ENCODE data around the gene HSPB3.
"Not testable (repeated sequence)": the region's sequence is repeated elsewhere in the genome, so short reads cannot be mapped to it uniquely, and the experiment has no call there.

The HSPB3 gene

DNA sequence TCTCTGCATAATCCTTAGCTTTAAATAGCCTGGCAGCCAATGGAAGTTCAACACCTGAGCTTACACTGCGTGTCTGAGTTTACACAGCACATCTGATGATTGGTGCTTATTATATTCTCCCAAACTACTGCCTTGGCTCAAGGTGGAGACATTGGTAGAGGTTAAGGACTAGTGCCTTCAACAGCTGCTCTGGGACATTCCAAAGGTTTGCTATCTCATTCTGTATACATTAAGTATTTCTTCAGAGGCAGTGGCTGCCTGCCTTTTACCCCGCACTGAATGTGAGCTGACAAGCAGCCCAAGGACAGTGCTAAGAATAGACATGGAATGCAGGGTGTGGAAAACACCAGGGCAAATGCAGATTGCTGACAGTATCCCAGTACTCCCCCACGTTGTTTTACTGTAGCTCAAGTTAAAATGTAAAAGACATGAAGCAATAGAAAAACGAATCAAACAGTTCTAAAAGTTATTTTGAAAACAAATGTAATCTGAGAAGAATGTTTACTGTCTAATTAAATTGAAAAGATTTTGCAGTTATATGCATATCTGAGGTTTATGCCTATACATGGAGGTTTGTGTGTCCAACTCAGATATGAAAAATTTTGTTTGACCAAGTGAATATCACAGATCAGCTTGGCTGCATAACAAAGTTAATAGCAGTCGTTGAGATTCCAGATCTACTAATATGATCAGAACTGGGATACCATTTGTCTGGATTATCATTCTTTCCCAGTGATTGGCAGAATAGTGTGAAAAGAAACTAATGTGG lies 1.8 kb downstream of the HSPB3 start:
- no peak for DNase-seq

- no peak for DNase-seq
Observed at GRCh38 chr5:54458221-54458620, 2.7 kb downstream of the HSPB3 start.

- DNase-seq = no peak
Observed at GRCh38 chr5:54460181-54460919, 4.9 kb downstream of the HSPB3 start.

GRCh38 chr5:54462281-54462680 lies 6.8 kb downstream of the HSPB3 start:
- DNase-seq = no peak

- DNase-seq = no peak
Observed at GRCh38 chr5:54463713-54464112, 8.2 kb downstream of the HSPB3 start.

DNA sequence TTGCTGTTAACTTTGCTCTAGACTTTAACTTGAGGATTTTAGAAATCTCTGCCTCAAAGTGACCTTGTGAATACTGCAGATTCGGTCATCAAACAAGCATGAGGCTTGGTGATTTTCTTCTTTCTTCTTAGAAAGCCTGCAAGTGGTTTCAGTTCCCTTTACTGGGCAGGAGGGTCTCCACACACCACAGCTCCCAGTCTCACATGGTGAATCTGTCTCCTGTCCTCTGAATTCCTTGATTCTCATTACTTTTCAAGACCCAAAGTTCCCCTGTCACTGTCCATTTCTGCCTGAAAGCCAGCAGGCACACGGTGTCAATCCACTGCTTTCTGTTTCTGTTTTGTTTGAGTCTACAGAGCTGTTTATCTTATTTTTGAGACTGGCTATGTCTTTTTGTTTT lies 14.1 kb downstream of the HSPB3 start:
- no peak for DNase-seq

GRCh38 chr5:54470128-54470527 lies 14.6 kb downstream of the HSPB3 start:
- no peak for DNase-seq

DNA sequence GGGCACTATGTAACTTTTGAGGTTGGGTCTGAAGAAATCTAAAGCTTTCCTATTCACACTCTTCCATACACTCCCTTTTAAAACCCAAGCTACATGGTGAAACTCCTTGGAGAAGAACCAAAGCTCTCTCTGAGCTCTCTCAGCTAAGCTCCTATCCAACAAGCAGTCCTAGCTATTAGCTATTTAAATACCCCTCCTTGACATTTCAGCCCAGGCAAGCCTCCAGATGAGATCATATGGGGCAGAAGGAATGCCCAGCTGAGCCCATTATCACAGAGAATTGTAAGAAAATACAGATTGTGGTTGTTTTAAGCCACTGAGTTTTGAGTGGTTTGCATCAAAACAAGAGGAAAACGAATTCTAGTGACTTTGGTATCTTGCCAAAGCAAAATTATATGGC lies 15.2 kb downstream of the HSPB3 start:
- no peak for DNase-seq

DNA sequence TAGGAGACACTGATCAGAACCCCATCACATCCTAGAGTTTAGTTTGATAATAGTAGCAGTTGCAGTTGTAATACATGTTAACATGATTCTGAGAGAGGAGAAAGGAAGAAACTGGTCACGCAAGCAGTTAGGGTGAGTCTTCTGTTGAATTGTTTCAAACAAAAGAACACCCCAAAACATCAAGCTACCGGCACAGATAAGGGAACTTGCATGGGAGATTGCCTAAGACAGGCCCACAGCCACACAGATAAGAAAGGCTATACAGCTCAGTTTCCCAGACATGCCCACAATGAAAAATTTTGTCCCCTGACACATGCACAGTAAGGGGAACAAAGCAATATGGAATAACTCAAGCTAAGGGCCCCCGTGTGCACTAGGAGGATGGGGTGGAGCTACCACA lies 15.9 kb downstream of the HSPB3 start:
- no peak for DNase-seq

- DNase-seq = no peak
Observed at GRCh38 chr5:54476682-54477081, 21.2 kb downstream of the HSPB3 start.

DNA sequence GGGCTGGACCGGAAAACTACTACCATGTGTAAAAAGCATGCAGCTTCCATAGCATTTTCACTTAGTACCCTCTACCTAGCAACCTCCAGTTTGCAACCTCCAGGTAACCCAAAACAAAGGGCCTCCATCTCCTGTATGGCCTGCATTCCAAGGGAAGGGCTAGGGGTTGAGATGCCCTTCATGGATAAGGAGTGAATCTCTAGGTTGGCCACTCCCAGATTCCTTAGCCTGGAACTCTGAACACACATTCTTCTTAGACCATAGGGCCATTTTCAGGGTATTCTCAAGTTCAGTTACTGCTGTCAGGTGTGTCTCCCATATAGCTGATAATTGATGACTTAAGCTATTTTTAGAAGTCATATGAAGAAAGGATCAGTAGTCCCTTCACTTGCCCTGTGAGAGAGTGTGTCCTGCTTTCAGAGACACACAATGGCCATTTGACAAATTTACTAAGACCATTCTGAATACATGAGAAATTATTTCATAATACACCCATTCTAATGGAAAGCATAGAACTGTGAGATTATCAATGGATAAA lies 22.5 kb downstream of the HSPB3 start:
- DNase-seq = no peak

- DNase-seq = no peak
Observed at GRCh38 chr5:54480296-54480695, 24.8 kb downstream of the HSPB3 start.

DNA sequence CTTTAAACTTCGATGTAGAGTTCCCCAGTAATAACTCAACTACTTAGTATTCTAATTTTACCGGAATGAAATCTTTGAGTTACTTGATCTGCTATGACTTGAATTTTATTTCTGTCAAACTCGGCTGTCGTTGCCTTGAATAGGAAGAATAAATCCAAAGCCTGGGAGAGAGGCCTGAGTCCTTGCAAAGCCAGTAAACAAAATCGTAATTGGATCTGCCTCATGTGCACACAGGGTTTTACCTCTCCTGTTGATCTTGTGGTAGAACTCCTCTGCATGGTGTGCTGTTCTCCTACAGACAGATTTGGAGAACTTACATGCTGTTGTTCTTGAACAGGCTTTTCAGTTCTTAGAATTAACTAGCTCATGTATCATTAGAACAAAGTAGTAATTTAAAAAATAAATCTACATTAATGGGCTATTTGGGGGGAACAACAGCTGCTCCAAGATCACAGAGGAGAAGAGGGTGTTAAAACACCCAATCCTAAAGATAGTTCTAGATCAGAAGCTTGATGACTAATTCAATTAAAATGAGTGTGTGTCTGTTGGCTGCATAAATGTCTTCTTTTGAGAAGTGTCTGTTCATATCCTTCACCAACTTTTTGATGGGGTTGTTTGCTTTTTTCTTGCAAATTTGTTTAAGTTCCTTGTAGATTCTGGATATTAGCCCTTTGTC lies 28.9 kb downstream of the HSPB3 start:
- DNase-seq = no peak

DNA sequence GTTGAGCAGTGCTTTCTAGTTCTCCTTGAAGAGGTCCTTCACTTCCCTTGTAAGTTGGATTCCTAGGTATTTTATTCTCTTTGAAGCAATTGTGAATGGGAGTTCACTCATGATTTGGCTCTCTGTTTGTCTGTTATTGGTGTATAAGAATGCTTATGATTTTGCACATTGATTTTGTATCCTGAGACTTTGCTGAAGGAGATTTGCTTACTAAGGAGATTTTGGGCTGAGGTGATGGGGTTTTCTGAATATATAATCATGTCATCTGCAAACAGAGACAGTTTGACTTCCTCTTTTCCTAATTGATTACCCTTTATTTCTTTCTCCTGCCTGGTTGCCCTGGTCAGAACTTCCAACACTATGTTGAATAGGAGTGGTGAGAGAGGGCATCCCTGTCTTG lies 30.2 kb downstream of the HSPB3 start:
- not testable (repeated sequence) for DNase-seq

DNA sequence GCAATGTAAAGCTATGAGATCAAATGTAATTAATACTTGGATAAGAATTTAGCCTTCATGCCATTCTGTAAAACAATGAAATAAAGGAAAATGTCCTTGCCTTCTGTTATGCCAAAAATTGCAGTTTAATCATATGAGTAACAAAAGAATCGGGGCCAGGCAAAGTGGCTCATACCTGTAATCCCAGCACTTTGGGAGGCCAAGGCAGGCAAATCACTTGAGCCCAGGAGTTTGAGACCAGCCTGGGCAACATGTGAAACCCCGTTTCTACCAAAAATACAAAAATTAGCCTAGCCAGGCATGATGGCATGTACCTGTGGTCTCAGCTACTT lies 34.1 kb downstream of the HSPB3 start:
- DNase-seq = not testable (repeated sequence)

DNA sequence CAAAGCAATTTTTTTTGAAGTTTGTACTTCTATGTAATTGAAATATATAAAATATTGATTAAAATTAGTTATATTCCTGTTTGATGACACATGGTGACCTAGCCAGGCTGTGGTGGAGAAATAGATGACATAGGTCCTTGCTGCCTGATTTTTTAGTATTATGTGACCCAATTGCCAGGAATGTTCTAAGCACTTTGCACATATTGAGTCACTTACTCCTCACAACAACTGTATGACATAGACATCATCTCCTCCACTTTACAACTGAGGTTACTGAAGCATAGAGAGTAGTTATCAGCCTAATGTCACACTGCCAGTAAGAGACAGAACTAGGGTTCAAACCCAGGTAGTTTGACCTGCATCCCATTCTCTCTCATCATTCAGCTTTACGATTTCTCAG lies 35.8 kb downstream of the HSPB3 start:
- DNase-seq = no peak

DNA sequence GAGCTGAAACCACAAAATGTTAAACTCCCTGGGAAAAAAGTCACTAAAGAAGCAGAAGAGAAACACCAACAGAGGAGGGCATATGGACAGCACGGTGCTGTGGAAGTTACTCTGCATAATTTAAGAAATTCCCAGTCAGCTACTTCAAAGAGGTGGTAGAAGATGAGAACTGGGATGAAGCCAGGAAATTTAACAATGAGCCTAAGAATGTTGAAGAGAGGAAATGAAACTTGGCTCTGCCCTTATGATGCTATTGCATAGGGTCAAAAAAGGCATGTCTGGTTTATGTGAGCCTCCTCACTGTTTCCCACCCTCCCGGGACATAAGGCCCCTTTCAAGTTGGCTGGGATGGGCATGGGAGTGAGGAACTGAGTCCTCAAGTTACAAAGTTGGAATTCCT lies 36.7 kb downstream of the HSPB3 start:
- no peak for DNase-seq

- no peak for DNase-seq
Observed at GRCh38 chr5:54495027-54495426, 39.5 kb downstream of the HSPB3 start.
